Heart left ventricle (tissue), 13 donors: ENCODE data around the gene FCSK.

Source experiments
- CTCF ChIP-seq, 12 donors: fragments of 200-600 bp; sonication (generic) in 4 of 12; IDR thresholded peaks; one replicate each; pipeline versions ENCODE4 v1.5.0 to v1.8.0; 2018 to 2022; ENCODE audit warnings: antibody characterized with exemption in 12 of 12, mild to moderate bottlenecking in 5 of 12
- POLR2A ChIP-seq, 2 donors: fragments of 450-650 bp; IDR thresholded peaks; one replicate each; pipeline ENCODE4 v1.6.1; 2017; ENCODE audit warnings: antibody characterized with exemption in 2 of 2, mild to moderate bottlenecking in 2 of 2, moderate library complexity in 2 of 2
- donor health status: ischemic (EF 13 %, LVEDD 7.1; RV severe dilation, severe dysfunction).
- donor health status: DM: no; HTN: yes; CAD: no.
- donor health status: DM: no; HTN: no; CAD: no.
- donor health status: ischemic (EF 25% LVEDD 6.9; RV normal size, moderate dysfunction).
- donor health status: ischemic (EF 25% LVEDD 5.7; RV mildly dilated, moderate dysfunction).
- donor health status: ischemic (EF 35%, LVEDD 5.7; RV mildly dilated, moderate dysfunction).
- donor health status: nonischemic (EF 11% LVEDD 7.7; RV severe dilation, severe dysfunction).
- donor health status: DM: yes; HTN: yes; CAD: no.
- donor health status: PGD.
- donor health status: ischemic (EF 29% LVEDD 5.4; RV normal size, mild dysfunction).
- donor health status: nonischemic (EF 23%, LVEDD 6.1; RV moderate dilation, normal function).

DNA sequence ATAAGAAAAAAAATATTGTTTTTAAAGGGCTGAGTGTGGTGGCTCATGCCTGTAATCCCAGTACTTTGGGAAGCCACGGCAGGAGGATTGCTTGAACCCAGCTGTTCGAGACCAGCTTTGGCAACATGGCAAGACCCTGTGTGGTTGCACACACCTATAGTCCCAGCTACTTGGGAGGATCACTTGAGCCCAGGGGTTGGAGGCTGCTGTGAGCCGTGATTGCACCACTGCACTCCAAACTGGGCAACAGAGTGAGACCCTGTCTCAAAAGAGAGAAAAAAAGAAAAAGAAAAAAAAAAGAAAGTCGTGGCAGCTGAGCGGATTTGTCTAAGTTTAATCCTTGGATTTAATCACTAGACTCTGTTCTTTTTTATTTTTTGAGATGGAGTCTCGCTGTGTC, 6.3 kb upstream of the FCSK start:
- no peak for TF ChIP-seq CTCF (IDR thresholded peaks at IDR 0.05)
- TF ChIP-seq POLR2A (IDR thresholded peaks at IDR 0.05) = no peak
